Activated naive CD4-positive, alpha-beta T cell treated with Interleukin-2 at 50 U/mL for 16 hours (primary cell): Measurements from ENCODE around the gene EPGN.

Source experiments
- DNase-seq: peaks from one replicate; pipeline ENCODE4 v3.0.0-alpha.2; 2020

EPGN gene, protein sequence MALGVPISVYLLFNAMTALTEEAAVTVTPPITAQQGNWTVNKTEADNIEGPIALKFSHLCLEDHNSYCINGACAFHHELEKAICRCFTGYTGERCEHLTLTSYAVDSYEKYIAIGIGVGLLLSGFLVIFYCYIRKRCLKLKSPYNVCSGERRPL

DNA sequence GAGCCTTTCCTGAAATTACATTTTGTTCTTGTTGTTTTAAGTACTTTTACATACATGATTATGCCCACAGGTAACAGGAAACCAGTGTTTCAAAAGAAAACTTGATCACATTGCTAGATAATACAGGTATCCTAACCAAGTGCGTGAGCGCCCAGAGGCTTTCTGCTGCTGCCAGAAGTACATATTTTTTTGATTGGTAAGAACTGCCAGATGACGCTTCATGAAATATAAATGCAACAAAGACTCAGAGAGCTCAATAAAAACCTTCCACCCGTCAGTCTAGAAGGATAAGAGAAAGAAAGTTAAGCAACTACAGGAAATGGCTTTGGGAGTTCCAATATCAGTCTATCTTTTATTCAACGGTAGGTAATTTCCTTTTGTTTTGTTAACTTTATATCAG is at the start of gene EPGN:
TSS of gene EPGN (plus strand) at position 256 of the 400 bp plus-strand sequence. CDS start at position 320, 64 bp downstream.
- DNase-seq, result no peak

DNA sequence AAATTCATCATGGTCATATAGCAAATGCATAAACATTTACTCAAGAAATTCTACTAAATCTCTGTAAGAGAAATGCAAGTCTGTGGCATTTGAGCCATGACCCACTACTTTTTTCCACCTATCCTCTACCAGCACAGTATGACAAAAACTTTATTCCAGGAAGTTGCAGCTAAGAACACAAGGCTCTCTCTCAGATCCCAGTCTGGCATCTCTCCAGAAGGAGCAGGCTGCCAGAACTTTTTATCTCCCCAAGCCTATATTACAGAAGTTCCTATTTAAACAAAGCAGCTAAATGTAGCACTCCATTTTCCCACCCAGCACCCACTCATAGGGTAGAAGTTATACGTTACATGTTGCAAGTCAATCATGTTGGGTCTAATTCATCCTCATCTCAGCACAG is 49.3 kb upstream of the EPGN start:
- DNase-seq, result no peak

DNA sequence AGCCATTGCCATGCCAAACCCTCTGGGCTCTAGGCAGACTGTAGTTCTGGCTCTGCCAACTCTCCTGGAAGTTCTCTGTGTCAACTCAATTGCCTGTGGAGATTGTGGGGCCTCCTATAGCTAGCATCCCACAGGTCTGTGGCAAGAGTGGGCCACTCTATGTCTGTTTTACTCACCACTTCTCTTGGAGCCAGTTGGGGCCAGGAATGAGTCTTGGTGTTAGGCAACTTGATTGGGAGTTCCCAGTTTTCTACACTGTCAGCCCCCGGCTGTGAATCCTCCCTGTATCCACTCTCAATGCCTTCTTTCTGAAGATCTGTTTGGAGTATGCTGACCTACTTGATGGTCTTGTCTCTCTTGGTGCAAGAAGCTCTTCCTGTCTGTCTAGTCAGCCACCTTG is 48.2 kb upstream of the EPGN start:
- no peak for DNase-seq

DNA sequence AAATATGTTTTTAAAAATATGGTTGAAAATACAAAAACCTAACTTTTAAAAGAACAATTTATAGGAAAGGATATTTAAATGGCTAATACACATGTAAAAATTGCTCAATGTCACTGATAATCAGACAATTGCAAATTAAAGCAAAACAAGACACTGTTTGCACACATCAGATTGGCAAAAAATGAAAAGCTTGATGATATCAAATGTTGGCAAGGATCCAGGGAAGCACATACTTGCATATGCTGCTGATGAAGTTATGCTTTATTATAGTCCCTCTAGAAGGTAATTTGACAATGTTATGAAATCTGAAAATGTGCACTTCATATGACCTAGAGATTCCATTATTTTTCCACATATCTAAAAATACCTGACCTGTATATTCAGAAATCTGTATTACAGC is 45.7 kb upstream of the EPGN start:
- no peak for DNase-seq

DNA sequence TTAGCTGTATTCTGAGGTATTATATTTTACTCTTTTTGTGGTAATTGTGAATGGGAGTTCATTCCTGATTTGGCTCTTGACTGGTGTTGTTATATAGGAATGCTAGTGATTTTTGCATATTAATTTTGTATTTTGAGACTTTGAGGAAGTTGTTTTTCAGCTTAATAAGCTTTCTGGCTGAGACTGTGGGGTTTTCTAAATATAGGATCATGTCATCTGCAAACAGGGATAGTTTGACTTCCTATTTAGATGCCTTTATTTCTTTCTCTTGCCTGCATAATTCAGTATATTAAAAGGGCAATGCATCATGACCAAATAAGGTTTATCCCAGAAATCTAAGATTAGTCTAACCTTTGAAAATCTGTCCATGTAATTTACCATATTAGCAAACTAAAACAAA is 44.7 kb upstream of the EPGN start:
- DNase-seq, result no peak

DNA sequence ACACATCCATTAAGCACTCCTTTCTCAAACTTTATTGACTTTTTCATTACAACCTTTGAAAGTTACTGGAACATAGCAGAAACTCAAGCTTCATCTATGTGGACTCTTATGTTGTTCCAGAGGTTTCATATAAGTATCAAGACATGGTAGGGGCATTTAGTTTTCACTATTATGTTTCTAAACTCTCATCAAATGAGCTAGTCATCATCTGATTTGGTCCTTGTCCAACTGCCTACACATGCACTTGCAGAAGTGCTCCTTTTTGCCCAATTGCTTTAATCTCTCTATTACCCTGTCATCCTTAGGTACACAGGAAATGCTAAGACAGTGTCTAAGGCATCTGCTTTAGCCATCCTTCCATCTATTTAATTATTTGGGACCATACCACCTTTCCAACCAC is 42.2 kb upstream of the EPGN start:
- no peak for DNase-seq

DNA sequence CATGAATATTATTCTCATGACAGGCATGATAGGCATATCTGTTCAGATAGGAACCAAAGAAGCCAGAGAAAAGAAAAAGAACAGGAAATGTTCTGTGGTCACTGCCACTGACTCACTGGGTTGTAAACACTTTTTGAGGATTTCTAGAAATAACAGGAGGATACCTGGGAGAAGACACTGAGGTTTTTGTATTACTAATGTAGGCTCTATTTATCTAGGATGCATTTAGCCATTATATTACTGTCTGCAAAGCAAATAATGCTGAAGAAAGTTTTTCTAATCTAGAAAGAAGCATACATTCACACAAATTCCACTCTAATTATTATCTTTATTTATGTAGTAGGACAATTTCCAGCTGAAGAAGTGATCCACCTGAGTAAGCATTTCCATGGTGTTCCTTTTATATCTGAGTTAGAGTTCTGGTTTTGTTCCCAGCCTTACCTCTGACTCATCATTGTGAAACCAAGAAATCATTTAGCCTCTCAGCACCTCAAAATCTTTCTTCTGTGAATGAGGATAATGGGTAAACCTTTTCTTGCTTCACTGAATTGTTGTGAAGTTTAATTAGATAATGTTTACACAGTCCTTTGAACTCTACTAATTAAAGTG is 40.2 kb upstream of the EPGN start:
- no peak for DNase-seq

DNA sequence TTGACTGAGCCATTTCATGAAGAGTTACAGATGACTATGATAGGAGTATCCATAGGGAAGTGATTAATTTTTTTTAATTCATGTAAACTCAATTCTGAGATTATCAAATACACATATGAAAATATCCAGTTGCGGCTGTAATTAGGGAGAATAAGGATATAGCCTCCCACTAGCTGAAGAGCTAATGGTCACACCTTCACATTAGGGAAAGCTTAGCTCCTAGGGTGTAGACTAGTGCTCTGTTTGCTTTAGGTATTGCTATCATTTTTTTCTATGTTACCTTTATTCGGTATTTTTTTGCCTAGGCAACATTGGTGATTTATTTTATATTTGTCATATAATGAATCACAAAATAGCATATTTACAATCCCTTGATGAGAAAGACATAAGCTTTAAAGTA is 39.6 kb upstream of the EPGN start:
- no peak for DNase-seq

DNA sequence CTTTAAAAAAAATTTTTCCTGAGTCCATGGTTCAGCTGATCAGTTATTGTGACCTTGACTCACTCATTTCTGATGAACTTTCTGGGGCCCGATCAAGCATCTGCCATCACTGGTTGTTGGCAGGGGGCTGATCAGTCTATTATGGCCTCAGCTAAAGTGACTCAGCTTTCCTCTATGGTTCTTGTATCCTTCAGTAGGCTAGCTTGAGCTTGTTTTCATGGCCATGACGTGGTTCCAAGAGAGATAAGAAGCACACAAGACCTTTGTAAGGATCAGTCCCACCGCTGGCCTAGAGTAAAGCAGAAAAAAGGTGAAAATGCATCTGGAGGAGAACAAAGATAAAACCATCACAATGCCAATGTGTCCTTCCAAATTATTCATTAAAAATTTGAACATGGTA is 29.8 kb upstream of the EPGN start:
- no peak for DNase-seq

DNA sequence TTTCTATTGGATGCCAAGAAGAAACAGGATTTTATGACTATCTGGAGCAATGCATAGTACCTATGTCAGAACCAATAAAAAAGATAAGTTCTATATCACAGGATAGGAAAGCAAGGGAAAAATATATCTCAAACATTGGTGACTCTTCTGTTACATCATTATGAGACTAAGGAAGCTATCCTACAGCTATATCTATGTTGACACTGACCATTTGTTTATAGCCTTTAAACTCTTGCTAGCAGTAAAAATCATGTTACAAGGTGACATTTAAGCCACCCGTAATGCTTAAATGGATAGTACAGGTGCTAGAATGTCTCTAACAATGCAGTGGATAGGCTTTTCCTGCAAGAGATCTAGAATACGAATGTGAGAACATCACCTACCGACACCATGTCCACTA is 28.6 kb upstream of the EPGN start:
- no peak for DNase-seq

DNA sequence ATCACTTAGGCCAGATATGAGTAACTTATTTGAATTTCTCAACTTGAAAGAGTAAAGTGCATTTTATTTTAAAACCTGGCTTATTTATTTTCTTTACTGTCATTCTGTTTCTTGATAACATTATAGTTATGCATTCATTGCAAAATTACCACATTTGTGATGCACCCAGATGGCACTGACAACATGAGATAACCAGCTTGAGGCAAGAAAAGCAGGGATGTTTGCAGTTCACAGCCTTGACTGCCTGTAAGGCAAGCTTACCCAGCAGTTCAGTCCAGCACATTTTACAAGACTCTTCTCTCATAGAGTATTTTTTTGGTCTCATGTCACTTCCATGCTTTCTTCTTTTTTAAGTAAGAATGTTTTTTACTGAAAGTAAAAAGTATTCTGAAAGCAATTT is 25.3 kb upstream of the EPGN start:
- no peak for DNase-seq

DNA sequence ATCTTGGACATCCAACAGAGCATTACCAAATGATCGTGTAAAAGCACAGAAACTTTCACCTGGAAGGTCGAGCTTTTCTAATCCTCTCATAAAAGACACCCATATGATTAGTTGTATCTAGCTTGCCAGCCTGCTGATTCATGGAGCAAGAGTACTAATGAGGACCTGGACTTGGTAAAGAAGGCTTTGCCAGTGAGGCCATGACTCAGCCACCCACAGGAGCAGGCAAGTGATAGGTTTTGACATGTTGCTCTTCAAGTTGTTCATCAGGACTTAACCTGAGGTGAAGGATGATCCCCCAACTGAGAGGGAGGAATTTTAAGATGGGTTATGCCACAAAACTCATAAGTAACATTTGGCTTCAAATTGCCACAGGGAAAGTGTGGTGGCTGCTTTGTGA is 24.7 kb upstream of the EPGN start:
- DNase-seq, result no peak

DNA sequence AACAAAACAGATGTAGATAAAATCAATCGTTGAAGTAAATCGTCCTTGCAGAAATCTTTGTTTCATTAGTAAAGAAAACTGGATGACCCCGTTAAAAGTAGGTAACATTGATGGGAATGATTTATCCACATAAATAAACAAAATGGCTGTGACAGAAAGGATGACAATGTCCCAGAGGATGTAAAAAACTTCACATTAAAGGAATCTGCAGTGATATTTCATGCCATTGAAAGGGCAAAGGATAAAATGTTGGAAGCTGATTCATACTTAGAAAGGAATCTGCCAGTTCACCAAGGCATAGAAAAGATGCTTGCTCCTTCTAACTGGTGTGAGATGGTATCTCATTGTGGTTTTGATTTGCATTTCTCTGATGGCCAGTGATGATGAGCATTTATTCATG is 24.2 kb upstream of the EPGN start:
- DNase-seq, result no peak

DNA sequence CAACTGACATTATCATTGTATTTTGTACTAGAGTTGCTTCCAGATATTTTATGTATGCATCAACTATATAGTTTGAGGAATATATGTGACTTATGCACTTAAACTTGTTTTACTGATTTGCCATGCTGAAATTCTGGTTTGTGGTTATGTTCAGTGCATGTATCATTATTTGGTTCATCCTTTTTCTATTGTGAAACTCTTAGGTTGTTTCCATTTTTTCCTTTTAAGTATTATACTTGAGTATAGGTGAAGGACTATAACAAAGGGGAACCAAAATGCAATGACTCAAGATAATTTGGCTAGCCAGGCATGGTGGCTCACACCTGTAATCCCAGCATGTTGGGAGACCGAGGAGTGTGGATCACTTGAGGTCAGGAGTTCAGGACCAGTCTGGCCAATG is 21.1 kb upstream of the EPGN start:
- no peak for DNase-seq

DNA sequence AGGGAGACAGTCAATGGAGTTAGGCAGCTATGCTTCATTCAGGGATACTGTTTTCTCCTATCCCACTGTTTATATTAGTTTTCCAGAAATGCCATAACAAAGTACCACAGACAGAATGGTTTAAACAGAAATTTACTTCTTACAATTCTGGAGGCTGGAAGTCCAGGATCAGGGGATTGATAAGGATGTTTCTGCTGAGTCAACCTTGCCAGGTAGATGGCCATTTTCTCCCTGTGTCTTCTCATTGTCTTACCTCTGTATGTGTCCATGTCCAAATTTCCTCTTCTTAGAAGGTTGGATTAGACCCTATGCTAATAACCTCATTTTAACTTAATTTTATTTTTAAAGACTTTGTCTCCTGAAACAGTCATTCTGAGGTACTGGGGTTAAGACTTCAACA is 20.5 kb upstream of the EPGN start:
- no peak for DNase-seq

DNA sequence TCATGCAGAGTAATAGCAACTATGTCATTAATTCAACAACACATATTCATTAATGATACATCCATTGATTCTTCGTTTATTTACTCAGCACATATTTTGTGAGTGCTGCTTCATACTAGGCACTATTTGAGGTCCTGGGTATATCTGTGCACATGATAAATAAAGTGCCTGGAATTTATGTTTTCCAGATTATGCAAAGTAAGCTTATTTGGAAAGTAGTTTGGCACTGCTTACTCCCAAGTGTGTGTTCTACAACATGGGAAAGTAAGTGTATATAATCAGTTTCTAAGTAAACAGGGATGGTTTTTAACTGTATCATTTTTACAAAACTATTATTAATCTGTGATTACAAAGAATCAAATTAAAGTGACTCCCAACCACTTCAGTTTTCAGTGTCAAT is 16.8 kb upstream of the EPGN start:
- DNase-seq, result no peak

DNA sequence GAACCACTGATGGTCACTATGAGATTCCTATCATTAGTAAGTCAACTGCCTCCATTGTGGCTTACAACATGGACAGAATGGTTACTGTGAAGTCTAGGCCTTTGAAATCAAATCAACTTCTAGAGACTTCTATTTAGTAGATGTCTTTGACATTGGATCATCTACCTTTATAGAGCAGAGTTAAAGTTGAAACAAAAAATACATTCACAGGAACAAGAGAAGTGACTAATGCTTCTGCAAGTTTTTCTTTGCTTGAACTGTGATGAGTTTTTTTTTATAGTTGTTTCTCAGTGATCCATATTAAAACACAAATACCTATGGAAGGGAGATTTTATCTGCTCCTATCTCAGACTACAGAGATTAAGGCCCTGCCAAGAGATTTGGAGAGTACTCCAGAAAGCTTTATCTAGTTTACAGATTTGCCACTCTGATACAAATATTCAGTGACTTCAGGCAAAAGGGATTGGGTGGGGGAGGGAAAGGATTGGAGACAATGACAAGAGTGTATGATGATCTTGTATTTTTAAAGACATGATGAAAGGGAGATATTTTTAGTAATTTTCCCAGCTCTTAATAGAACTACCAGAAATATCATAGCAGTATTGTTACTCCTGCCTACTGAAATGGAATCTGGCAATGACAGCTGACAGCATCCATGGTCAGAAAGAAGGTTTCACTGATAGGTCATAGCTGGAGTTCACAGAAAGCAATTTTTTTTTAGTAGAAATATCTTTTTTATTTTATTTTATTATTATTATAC is 16.0 kb upstream of the EPGN start:
- no peak for DNase-seq

DNA sequence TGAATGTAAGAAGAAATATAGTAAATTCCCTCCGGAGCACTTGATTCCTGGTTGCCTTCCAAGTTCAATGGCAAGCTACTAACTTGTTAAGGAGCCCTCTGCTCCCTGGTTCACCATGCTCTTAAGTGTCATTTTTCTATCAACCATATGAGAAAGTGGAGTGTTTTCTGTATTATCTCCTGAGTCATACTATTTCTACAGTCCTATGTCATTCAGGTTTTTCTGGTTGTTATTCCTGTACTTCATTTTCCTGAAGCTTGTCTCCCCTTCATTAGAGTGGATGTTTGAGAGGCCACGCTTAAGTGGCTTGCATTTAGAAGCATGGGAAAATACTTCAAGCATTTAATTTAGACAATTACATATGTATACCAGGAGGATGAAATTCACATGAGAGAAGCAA is 14.7 kb upstream of the EPGN start:
- DNase-seq, result no peak

DNA sequence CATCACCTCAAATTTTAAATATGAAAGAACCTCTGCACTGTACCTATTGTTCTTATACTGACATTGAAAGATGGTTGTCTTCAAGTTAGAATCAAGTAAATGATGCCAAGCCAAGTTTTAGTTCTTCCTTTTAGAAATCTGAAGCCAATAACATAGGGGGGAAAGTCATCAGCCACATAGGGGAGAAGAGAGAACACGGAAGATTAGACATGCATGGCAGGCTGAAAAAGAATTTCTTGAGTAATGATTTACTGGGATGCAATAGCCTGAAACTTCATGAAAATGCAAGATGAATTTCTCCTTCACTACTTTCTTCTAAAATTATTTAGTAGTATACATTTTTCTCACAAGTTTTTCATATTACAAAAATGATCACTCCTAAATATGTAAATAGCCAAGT is 13.6 kb upstream of the EPGN start:
- DNase-seq, result no peak

DNA sequence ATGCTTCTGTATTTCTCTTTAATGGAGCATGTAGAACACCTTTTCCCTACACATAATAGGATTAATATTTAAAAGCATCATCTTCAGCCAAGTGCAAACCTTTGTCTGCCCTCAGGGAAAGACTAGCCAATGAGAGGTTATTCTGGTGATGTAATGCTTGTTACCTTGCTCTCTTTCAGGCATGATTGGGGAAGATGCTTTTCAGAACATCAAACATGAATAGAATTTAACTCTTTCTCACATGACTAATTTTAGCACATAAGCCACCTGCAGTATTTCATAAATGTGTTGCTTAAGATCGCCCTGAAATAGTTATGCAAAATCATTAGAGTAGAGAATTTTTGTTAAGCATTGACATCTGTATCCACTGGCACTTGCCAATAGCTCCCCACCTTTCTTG is 10.7 kb upstream of the EPGN start:
- DNase-seq, result no peak

DNA sequence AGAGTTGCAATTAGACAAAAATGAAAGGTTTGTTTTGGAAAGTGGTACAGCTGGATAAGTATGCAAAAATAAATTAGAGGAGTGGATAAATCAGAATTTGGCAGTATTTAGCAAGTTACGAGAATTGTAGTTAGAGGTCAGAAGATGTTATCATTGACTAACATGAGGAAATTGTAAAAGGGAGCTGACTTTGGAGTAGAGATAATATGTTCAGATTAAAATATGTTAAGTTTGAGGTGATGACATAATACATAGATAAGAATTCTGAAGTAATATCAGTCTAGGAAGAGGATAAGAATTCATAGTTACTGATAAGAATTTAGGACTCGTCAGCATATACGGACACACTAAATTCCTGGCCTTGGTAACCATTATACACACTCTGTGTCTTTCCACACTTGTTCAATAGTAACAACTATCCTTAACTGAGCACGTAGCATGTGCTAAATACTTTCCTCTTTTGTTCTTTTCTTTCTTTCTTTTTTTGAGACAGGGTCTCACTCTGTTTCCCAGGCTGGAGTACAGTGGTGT is 4.1 kb upstream of the EPGN start:
- no peak for DNase-seq

DNA sequence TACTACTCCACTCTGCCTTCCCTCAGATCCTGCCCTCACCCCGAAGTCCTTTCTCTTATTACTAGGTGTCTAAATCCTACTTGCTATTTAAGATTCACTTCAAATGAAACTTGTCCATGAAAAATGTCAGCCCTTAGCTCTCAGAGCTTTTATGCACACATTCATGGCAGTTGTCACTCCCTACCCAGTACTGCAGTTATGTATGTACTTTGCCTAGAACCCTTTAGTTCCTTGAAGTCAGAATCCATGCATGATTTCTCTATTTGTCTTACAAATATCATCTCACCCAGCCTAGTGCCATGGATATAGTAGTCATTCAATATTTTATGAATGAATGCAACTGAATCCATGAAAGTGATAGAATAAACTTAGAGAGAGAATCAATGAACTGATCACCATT is 3.3 kb upstream of the EPGN start:
- no peak for DNase-seq

DNA sequence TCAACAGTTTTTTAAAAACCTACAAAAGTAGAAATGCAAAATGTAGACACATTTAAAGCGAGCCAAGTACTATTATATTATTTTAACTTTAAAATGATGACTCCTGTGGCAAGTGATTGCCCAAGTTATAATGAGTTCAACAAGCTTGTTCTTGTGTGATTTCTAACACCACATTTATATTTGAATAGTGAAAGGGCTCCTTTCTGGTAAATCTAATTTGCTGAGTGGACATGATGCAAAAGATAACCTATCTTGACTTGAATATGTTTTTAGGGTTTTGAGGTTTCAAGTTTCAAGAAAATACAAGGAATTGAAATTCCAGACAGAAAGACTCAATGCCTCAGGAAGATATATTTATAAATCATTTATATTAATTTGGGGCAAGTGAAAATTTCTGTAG is 1.1 kb upstream of the EPGN start:
- no peak for DNase-seq

DNA sequence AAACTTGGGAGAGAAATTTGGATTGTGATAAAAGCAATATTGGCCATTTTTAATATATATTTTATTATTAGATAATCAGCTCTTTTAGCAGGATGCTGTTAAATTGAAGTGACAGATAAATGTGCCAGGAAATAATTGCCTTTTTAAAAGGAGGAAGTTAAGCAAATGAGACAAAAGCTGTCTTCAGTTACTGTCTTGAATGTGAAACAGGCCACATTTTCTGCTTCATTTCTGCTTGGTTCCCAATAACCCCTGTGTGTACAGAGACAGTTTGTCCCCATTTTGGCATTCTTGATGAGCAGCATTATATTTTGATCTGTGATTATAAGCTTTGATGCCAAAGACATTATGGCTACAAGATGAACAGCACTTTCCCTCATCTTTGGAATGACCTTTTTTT is 953 bp downstream of the EPGN start:
- no peak for DNase-seq
